GM19025 (cell line): ENCODE measurements around the gene ALKBH6.
A peak's percentile ranks its signal among the peaks of the same experiment; 100 is the strongest.
"Not testable (repeated sequence)": the region's sequence is repeated elsewhere in the genome, so short reads cannot be mapped to it uniquely, and the experiment has no call there.

ENCODE experiments used
- ATAC-seq: cut with Tn5 transposase; IDR thresholded peaks from one replicate; pipeline ENCODE4 v1.9.1; 2021; ENCODE audit warnings: mild to moderate bottlenecking, low read depth, moderate library complexity; ENCODE audit not compliant: unreplicated experiment

Gene ALKBH6

GRCh38 chr19:36014012-36014924 is at the start of gene ALKBH6:
Gene ALKBH6 (minus strand): TSS chr19:36014213. CDS start chr19:36013397, 816 bp downstream.
- peak; percentile 95 for ATAC-seq

- ATAC-seq: no peak
Measured at GRCh38 chr19:36061367-36061766, 47.4 kb upstream of the ALKBH6 start.

- ATAC-seq: no peak
Measured at GRCh38 chr19:36060430-36060829, 46.4 kb upstream of the ALKBH6 start.

- ATAC-seq: no peak
Measured at GRCh38 chr19:36059180-36059910, 45.3 kb upstream of the ALKBH6 start.

- ATAC-seq: no peak
Measured at GRCh38 chr19:36058481-36059179, 44.6 kb upstream of the ALKBH6 start.

GRCh38 chr19:36054733-36055686 is 41.0 kb upstream of the ALKBH6 start, which contains the start of gene WDR62:
Gene WDR62 (plus strand): TSS chr19:36054897. CDS start chr19:36054972, 75 bp downstream.
- ATAC-seq: peak; percentile 57

GRCh38 chr19:36054119-36054732 is 40.2 kb upstream of the ALKBH6 start, which contains the start of gene THAP8:
Gene THAP8 (minus strand): TSS chr19:36054285. CDS start chr19:36054217, 68 bp downstream.
- peak; percentile 77 for ATAC-seq

- no peak for ATAC-seq
Measured at GRCh38 chr19:36051637-36052036, 37.6 kb upstream of the ALKBH6 start.

GRCh38 chr19:36051236-36051635 is 37.2 kb upstream of the ALKBH6 start:
- ATAC-seq: no peak

- ATAC-seq: no peak
Measured at GRCh38 chr19:36049080-36049698, 35.2 kb upstream of the ALKBH6 start.

GRCh38 chr19:36047835-36048234 is 33.8 kb upstream of the ALKBH6 start:
- ATAC-seq: no peak

GRCh38 chr19:36046443-36047050 is 32.5 kb upstream of the ALKBH6 start:
- no peak for ATAC-seq

GRCh38 chr19:36043952-36044351 is 29.9 kb upstream of the ALKBH6 start:
- no peak for ATAC-seq

- no peak for ATAC-seq
Measured at GRCh38 chr19:36041831-36042230, 27.8 kb upstream of the ALKBH6 start.

- ATAC-seq: not testable (repeated sequence)
Measured at GRCh38 chr19:36041092-36041491, 27.1 kb upstream of the ALKBH6 start.

- ATAC-seq: no peak
Measured at GRCh38 chr19:36040495-36040894, 26.5 kb upstream of the ALKBH6 start.

- no peak for ATAC-seq
Measured at GRCh38 chr19:36032251-36033104, 18.5 kb upstream of the ALKBH6 start, which contains the start of gene CLIP3. Gene CLIP3 (minus strand): TSS chr19:36032873. CDS start chr19:36032357, 516 bp downstream.
